ENCODE data around the gene ABCF2. TPM values are rescaled to one million over a fixed set of nuclear protein-coding genes. Genes with fewer than 3 reads are reported as not detected.

ABCF2 gene
- total and polyA plus RNA-seq, 7 experiments from 2014 or later: 17.2 to 47.5 (median 27.7) TPM

- Histone ChIP-seq H3K4me3 (ENCODE audit: low read length) (no peak overlapping the region), H3K4me1 (ENCODE audit: control insufficient read depth in 2 of 2, insufficient read depth in 2 of 2, low read length in 2 of 2) (peaks cover 22 to 40% of the 10 kb centered on the region in 2 donors), H3K27me3 (ENCODE audit: control insufficient read depth in 2 of 2, insufficient read depth in 2 of 2, low read length in 2 of 2) (peaks cover 0 to 6% of the 10 kb centered on the region in 2 donors), H3K36me3 (ENCODE audit: control insufficient read depth in 2 of 3, insufficient read depth in 3 of 3, low read length in 3 of 3) (no peaks in the 10 kb centered on the region), H3K9me3 (ENCODE audit: control insufficient read depth in 2 of 3, low read length in 3 of 3) (no peaks in the 10 kb centered on the region), H3K27ac (ENCODE audit: low read depth, low read length) (no peak overlapping the region)
- POLR2A ChIA-PET: interaction anchor here (0.6 kb wide), 1 partner anchor 18 kb away, joined by 4 read pairs; no protein-coding TSS in a partner anchor
- Mint-ChIP-seq H3K36me3 (peaks cover 0 to 2% (median 0%) of the 10 kb centered on the region in 5 donors), H3K4me1 (peaks cover 39 to 70% (median 48%) of the 10 kb centered on the region in 7 donors), H3K4me3 (peak overlapping the region in 7 of 10 donors; percentile 72 to 93 (median 86)), H3K27ac (no peak overlapping the region), H3K9me3 (no peaks in the 10 kb centered on the region), H3K27me3 (peaks cover 19 to 58% (median 38%) of the 10 kb centered on the region in 5 donors)
- ATAC-seq (no peak), DNase-seq (no peak)
- CTCF ChIA-PET: interaction anchor here (0.6 kb wide), 1 partner anchor 18 kb away, joined by 4 read pairs; no protein-coding TSS in a partner anchor
- intact Hi-C loops (cut with micrococcal nuclease): loop anchor here in 1 of 2 donors (5.0 kb wide), 1 partner anchor 630 kb away; the partner anchor contains the start of gene PRKAG2
Measured at GRCh38 chr7:151246851-151247580, 20.0 kb upstream of the ABCF2 start.

GRCh38 chr7:151246102-151246850 lies 19.3 kb upstream of the ABCF2 start:
- Mint-ChIP-seq H3K4me3 (peak overlapping the region; percentile 45 to 93 (median 58)), H3K4me1 (peaks cover 38 to 68% (median 48%) of the 10 kb centered on the region in 7 donors), H3K36me3 (peaks cover 0 to 2% (median 0%) of the 10 kb centered on the region in 5 donors), H3K27me3 (peaks cover 18 to 56% (median 36%) of the 10 kb centered on the region in 5 donors), H3K27ac (peak overlapping the region in 2 of 9 donors; percentile 59 to 65), H3K9me3 (no peaks in the 10 kb centered on the region)
- no peak for ATAC-seq
- H3K36me3 ChIP-seq (ENCODE audit: control insufficient read depth in 2 of 3, insufficient read depth in 3 of 3, low read length in 3 of 3): no peaks in the 10 kb centered on the region
- no peak overlapping the region for H3K27ac ChIP-seq (ENCODE audit: low read depth, low read length)
- peaks cover 0 to 6% of the 10 kb centered on the region in 2 donors for H3K27me3 ChIP-seq (ENCODE audit: control insufficient read depth in 2 of 2, insufficient read depth in 2 of 2, low read length in 2 of 2)
- peaks cover 22 to 40% of the 10 kb centered on the region in 2 donors for H3K4me1 ChIP-seq (ENCODE audit: control insufficient read depth in 2 of 2, insufficient read depth in 2 of 2, low read length in 2 of 2)
- ChIA-PET POLR2A (interaction anchor here (0.7 kb wide), 1 partner anchor 19 kb away, joined by 3 read pairs; the partner anchor contains the start of gene ABCF2), CTCF (interaction anchor here (0.8 to 1.1 kb wide), 2 partner anchors 31 to 122 kb away, joined by 3 to 4 read pairs; no protein-coding TSS in a partner anchor)
- DNase-seq: no peak
- H3K4me3 ChIP-seq (ENCODE audit: low read length): peak overlapping the region; percentile 24
- intact Hi-C loops (cut with micrococcal nuclease): loop anchor here in 1 of 2 donors (5.0 kb wide), 1 partner anchor 631 kb away; the partner anchor contains the start of gene PRKAG2
- H3K9me3 ChIP-seq (ENCODE audit: control insufficient read depth in 2 of 3, low read length in 3 of 3): no peaks in the 10 kb centered on the region

GRCh38 chr7:151245360-151246101 lies 18.5 kb upstream of the ABCF2 start:
- Histone ChIP-seq H3K36me3 (ENCODE audit: control insufficient read depth in 2 of 3, insufficient read depth in 3 of 3, low read length in 3 of 3) (no peaks in the 10 kb centered on the region), H3K9me3 (ENCODE audit: control insufficient read depth in 2 of 3, low read length in 3 of 3) (no peaks in the 10 kb centered on the region), H3K27me3 (ENCODE audit: control insufficient read depth in 2 of 2, insufficient read depth in 2 of 2, low read length in 2 of 2) (peaks cover 0 to 6% of the 10 kb centered on the region in 2 donors), H3K4me1 (ENCODE audit: control insufficient read depth in 2 of 2, insufficient read depth in 2 of 2, low read length in 2 of 2) (peaks cover 22 to 40% of the 10 kb centered on the region in 2 donors), H3K4me3 (ENCODE audit: low read length) (peak overlapping the region; percentile 52), H3K27ac (ENCODE audit: low read depth, low read length) (no peak overlapping the region)
- no peaks in the 10 kb centered on the region for H3K9me3 Mint-ChIP-seq
- intact Hi-C loops (cut with micrococcal nuclease): loop anchor here (1.0 to 5.0 kb wide), 5 partner anchors 31 to 632 kb away; partner anchors contain the start of gene PRKAG2 (in 1 of the 2)
- DNase-seq (peak; percentile 52 to 79 (median 71)), ATAC-seq (peak; percentile 82)
- peaks cover 10 to 49% (median 29%) of the 10 kb centered on the region in 5 donors for H3K27me3 Mint-ChIP-seq
- ChIA-PET CTCF (interaction anchor here (0.8 to 1.1 kb wide), 2 partner anchors 32 to 121 kb away, joined by 3 to 4 read pairs; no protein-coding TSS in a partner anchor), POLR2A (interaction anchor here (0.7 kb wide), 1 partner anchor 18 kb away, joined by 3 read pairs; the partner anchor contains the start of gene ABCF2)
- H3K36me3 Mint-ChIP-seq: peaks cover 0 to 2% (median 0%) of the 10 kb centered on the region in 5 donors
- H3K27ac Mint-ChIP-seq: peak overlapping the region in 1 of 9 donors; percentile 65
- H3K4me1 Mint-ChIP-seq: peaks cover 31 to 60% (median 42%) of the 10 kb centered on the region in 7 donors
- H3K4me3 Mint-ChIP-seq: peak overlapping the region; percentile 45 to 93 (median 76)

- DNase-seq: no peak
- H3K4me3 ChIP-seq (ENCODE audit: low read length): peak overlapping the region; percentile 52
Measured at GRCh38 chr7:151244841-151245346, 17.9 kb upstream of the ABCF2 start.

GRCh38 chr7:151244196-151244840 lies 17.3 kb upstream of the ABCF2 start:
- H3K4me1 ChIP-seq (ENCODE audit: control insufficient read depth in 2 of 2, insufficient read depth in 2 of 2, low read length in 2 of 2): peaks cover 22 to 36% of the 10 kb centered on the region in 2 donors
- ChIA-PET CTCF (interaction anchor here (0.6 to 1.6 kb wide), 8 partner anchors 10 to 1580 kb away, joined by 3 to 10 read pairs (median 4); no protein-coding TSS in a partner anchor), POLR2A (interaction anchor here (0.7 to 2.5 kb wide), 4 partner anchors 12 to 310 kb away, joined by 4 to 10 read pairs (median 9); partner anchors contain the start of genes ABCF2 and CHPF2)
- no peak overlapping the region for H3K27ac ChIP-seq (ENCODE audit: low read depth, low read length)
- peaks cover 0 to under 1% of the 10 kb centered on the region in 2 donors for H3K27me3 ChIP-seq (ENCODE audit: control insufficient read depth in 2 of 2, insufficient read depth in 2 of 2, low read length in 2 of 2)
- Mint-ChIP-seq H3K9me3 (no peaks in the 10 kb centered on the region), H3K4me3 (peak overlapping the region; percentile 71 to 93 (median 78)), H3K27ac (peak overlapping the region in 6 of 9 donors; percentile 9 to 90 (median 68)), H3K36me3 (peaks cover 0 to 4% (median 0%) of the 10 kb centered on the region in 5 donors), H3K27me3 (peaks cover 3 to 37% (median 21%) of the 10 kb centered on the region in 5 donors), H3K4me1 (peaks cover 27 to 53% (median 38%) of the 10 kb centered on the region in 7 donors)
- peak overlapping the region; percentile 40 for H3K4me3 ChIP-seq (ENCODE audit: low read length)
- intact Hi-C loops (cut with micrococcal nuclease): loop anchor here (1.0 to 2.0 kb wide), 9 partner anchors 12 to 120 kb away; partner anchors contain the start of genes ABCF2 (in 1 of the 2) and CHPF2 (in 1 of the 2)
- peak; percentile 52 for ATAC-seq
- peaks cover 0 to 3% (median 0%) of the 10 kb centered on the region in 3 experiments for H3K36me3 ChIP-seq (ENCODE audit: control insufficient read depth in 2 of 3, insufficient read depth in 3 of 3, low read length in 3 of 3)
- DNase-seq: peak in 6 of 9 donors; percentile 44 to 63 (median 54)
- H3K9me3 ChIP-seq (ENCODE audit: control insufficient read depth in 2 of 3, low read length in 3 of 3): no peaks in the 10 kb centered on the region

More at GRCh38 chr7:151244841-151245346, 17.9 kb upstream of the ABCF2 start:
- Histone ChIP-seq H3K9me3 (ENCODE audit: control insufficient read depth in 2 of 3, low read length in 3 of 3) (no peaks in the 10 kb centered on the region), H3K4me1 (ENCODE audit: control insufficient read depth in 2 of 2, insufficient read depth in 2 of 2, low read length in 2 of 2) (peaks cover 22 to 40% of the 10 kb centered on the region in 2 donors), H3K27me3 (ENCODE audit: control insufficient read depth in 2 of 2, insufficient read depth in 2 of 2, low read length in 2 of 2) (peaks cover 0 to 6% of the 10 kb centered on the region in 2 donors), H3K36me3 (ENCODE audit: control insufficient read depth in 2 of 3, insufficient read depth in 3 of 3, low read length in 3 of 3) (no peaks in the 10 kb centered on the region), H3K27ac (ENCODE audit: low read depth, low read length) (no peak overlapping the region)
- Mint-ChIP-seq H3K4me1 (peaks cover 28 to 55% (median 40%) of the 10 kb centered on the region in 7 donors), H3K9me3 (no peaks in the 10 kb centered on the region), H3K4me3 (peak overlapping the region; percentile 51 to 93 (median 76)), H3K36me3 (peaks cover 0 to 4% (median 0%) of the 10 kb centered on the region in 5 donors), H3K27me3 (peaks cover 5 to 43% (median 22%) of the 10 kb centered on the region in 5 donors), H3K27ac (peak overlapping the region in 2 of 9 donors; percentile 9 to 17)
- ChIA-PET POLR2A (interaction anchor here (0.7 to 2.5 kb wide), 4 partner anchors 13 to 310 kb away, joined by 4 to 10 read pairs (median 9); partner anchors contain the start of genes ABCF2 and CHPF2), CTCF (interaction anchor here (0.6 to 1.6 kb wide), 5 partner anchors 10 to 1579 kb away, joined by 3 to 10 read pairs (median 5); no protein-coding TSS in a partner anchor)
- ATAC-seq: no peak
- intact Hi-C loops (cut with micrococcal nuclease): loop anchor here (1.0 to 5.0 kb wide), 10 partner anchors 13 to 632 kb away; partner anchors contain the start of genes ABCF2 (in 1 of the 2), CHPF2 (in 1 of the 2) and PRKAG2 (in 1 of the 2)

All from naive thymus-derived CD4-positive, alpha-beta T cell (primary cell).